H9 (cell line): ENCODE measurements around the gene PDGFB. TPM values are rescaled to one million over a fixed set of nuclear protein-coding genes. Genes with fewer than 3 reads are reported as not detected.

ENCODE experiments used
- DNase-seq: peaks from one replicate; pipeline ENCODE4 v3.0.0-alpha.2; 2017
- H2AFZ ChIP-seq: one replicate; pipeline ENCODE4 v1.6.1; 2013; ENCODE audit warnings: mild to moderate bottlenecking, low read length, control low read depth, moderate library complexity
- H2AK5ac ChIP-seq: 2 replicates; pipeline ENCODE4 v1.6.1; 2013; ENCODE audit warnings: low read length, control low read depth, mixed read lengths; ENCODE audit not compliant: insufficient read length
- H2BK120ac ChIP-seq: one replicate; pipeline ENCODE4 v1.6.1; 2013; ENCODE audit warnings: low read depth, mild to moderate bottlenecking, low read length, control low read depth, inconsistent platforms; ENCODE audit not compliant: poor library complexity, severe bottlenecking
- H2BK12ac ChIP-seq: 2 replicates; pipeline ENCODE4 v1.6.1; 2013; ENCODE audit warnings: low read length, control low read depth, mixed read lengths, low read depth; ENCODE audit not compliant: insufficient read length
- H2BK15ac ChIP-seq: 2 replicates; pipeline ENCODE4 v1.6.1; 2013; ENCODE audit warnings: low read depth, low read length, control low read depth
- H2BK20ac ChIP-seq: one replicate; pipeline ENCODE4 v1.6.1; 2013; ENCODE audit warnings: low read depth, mild to moderate bottlenecking, low read length, control low read depth, inconsistent platforms; ENCODE audit not compliant: poor library complexity, severe bottlenecking
- H2BK5ac ChIP-seq: 2 replicates; pipeline ENCODE4 v1.6.1; 2013; ENCODE audit warnings: low read length, control low read depth, mixed read lengths; ENCODE audit not compliant: insufficient read length
- H3K14ac ChIP-seq: 2 replicates; pipeline ENCODE4 v1.6.1; 2013; ENCODE audit warnings: low read length, control low read depth; ENCODE audit not compliant: insufficient read depth
- H3K18ac ChIP-seq: 2 replicates; pipeline ENCODE4 v1.6.1; 2013; ENCODE audit warnings: low read depth, mild to moderate bottlenecking, mixed read lengths, low read length, control low read depth; ENCODE audit not compliant: insufficient read length
- H3K23ac ChIP-seq: 2 replicates; pipeline ENCODE4 v1.6.1; 2013; ENCODE audit warnings: low read length, control low read depth, mixed read lengths, low read depth; ENCODE audit not compliant: insufficient read length
- H3K23me2 ChIP-seq: 2 replicates; pipeline ENCODE4 v1.6.1; 2013; ENCODE audit warnings: low read depth, mild to moderate bottlenecking, mixed read lengths, low read length, control low read depth; ENCODE audit not compliant: insufficient read length, poor library complexity, severe bottlenecking
- H3K27ac ChIP-seq: 2 replicates; pipeline ENCODE4 v1.5.1; 2013; ENCODE audit warnings: low read length, control low read depth, mixed read lengths, low read depth; ENCODE audit not compliant: insufficient read length
- H3K27me3 ChIP-seq: 2 replicates; pipeline ENCODE4 v1.6.1; 2013; ENCODE audit warnings: low read length, control low read depth, inconsistent platforms; ENCODE audit not compliant: insufficient read depth
- H3K4ac ChIP-seq: 2 replicates; pipeline ENCODE4 v1.6.1; 2013; ENCODE audit warnings: low read depth, mild to moderate bottlenecking, control low read depth, inconsistent platforms, low read length, moderate library complexity
- H3K4me1 ChIP-seq: 2 replicates; pipeline ENCODE4 v1.6.1; 2013; ENCODE audit warnings: low read length, control low read depth, inconsistent platforms; ENCODE audit not compliant: insufficient read depth
- H3K4me2 ChIP-seq: 2 replicates; pipeline ENCODE4 v1.6.1; 2013; ENCODE audit warnings: low read length, control low read depth, mixed read lengths; ENCODE audit not compliant: insufficient read length, insufficient read depth
- H3K56ac ChIP-seq: 2 replicates; pipeline ENCODE4 v1.6.1; 2013; ENCODE audit warnings: low read depth, mild to moderate bottlenecking, mixed read lengths, low read length, control low read depth; ENCODE audit not compliant: insufficient read length
- H3K79me1 ChIP-seq: 2 replicates; pipeline ENCODE4 v1.6.1; 2013; ENCODE audit warnings: low read depth, mild to moderate bottlenecking, moderate library complexity, low read length, control low read depth, inconsistent platforms; ENCODE audit not compliant: insufficient read depth, poor library complexity, severe bottlenecking
- H3K79me2 ChIP-seq: 2 replicates; pipeline ENCODE4 v1.6.1; 2013; ENCODE audit warnings: low read length, control low read depth, inconsistent platforms; ENCODE audit not compliant: insufficient read depth
- H3K9ac ChIP-seq: 2 replicates; pipeline ENCODE4 v1.6.1; 2013; ENCODE audit warnings: low read length, control low read depth, mixed read lengths; ENCODE audit not compliant: insufficient read length; ENCODE audit errors: extremely low read depth
- H3K9me3 ChIP-seq: one replicate; pipeline ENCODE4 v1.6.1; 2013; ENCODE audit warnings: low read depth, low read length, inconsistent platforms; ENCODE audit not compliant: control insufficient read depth
- H3T11ph ChIP-seq: one replicate; pipeline ENCODE4 v1.6.1; 2013; ENCODE audit warnings: mild to moderate bottlenecking, low read length, control low read depth, inconsistent platforms
- H4K20me1 ChIP-seq: one replicate; pipeline ENCODE4 v1.6.1; 2013; ENCODE audit not compliant: control insufficient read depth, insufficient read length, insufficient read depth
- H4K5ac ChIP-seq: 2 replicates; pipeline ENCODE4 v1.6.1; 2013; ENCODE audit warnings: low read depth, mild to moderate bottlenecking, mixed read lengths, low read length, control low read depth; ENCODE audit not compliant: insufficient read length
- H4K8ac ChIP-seq: replicated peaks from 2 replicates; pipeline ENCODE4 v1.6.1; 2013; ENCODE audit warnings: low read length, control low read depth, mixed read lengths, low read depth; ENCODE audit not compliant: insufficient read length
- H4K91ac ChIP-seq: 2 replicates; pipeline ENCODE4 v1.6.1; 2013; ENCODE audit warnings: low read depth, mild to moderate bottlenecking, moderate library complexity, mixed read lengths, low read length, control low read depth; ENCODE audit not compliant: insufficient read length
- H3K27ac Mint-ChIP-seq, 3 experiments: 2 replicates in 2 of 3; 3 replicates in 1 of 3; pipeline ENCODE4 v1.8.0; 2020 to 2021; ENCODE audit warnings: mixed read lengths in 3 of 3, mild to moderate bottlenecking in 1 of 3, moderate library complexity in 1 of 3
- H3K27me3 Mint-ChIP-seq: 2 replicates; pipeline ENCODE4 v1.8.0; 2021; ENCODE audit warnings: low read depth, mild to moderate bottlenecking, moderate library complexity, mixed read lengths
- H3K36me3 Mint-ChIP-seq, 3 experiments: 2 replicates in 2 of 3; 3 replicates in 1 of 3; pipeline ENCODE4 v1.8.0; 2020 to 2021; ENCODE audit warnings: low read depth in 3 of 3, mixed read lengths in 3 of 3; ENCODE audit not compliant: insufficient read depth in 1 of 3
- H3K4me1 Mint-ChIP-seq, 2 experiments: 2 replicates each; pipeline ENCODE4 v1.8.0; 2020; ENCODE audit warnings: mixed read lengths in 2 of 2
- H3K4me3 Mint-ChIP-seq, 2 experiments: 2 replicates in 1 of 2; 3 replicates in 1 of 2; pipeline ENCODE4 v1.8.0; 2020 to 2021; ENCODE audit warnings: mild to moderate bottlenecking in 2 of 2, mixed read lengths in 2 of 2, moderate library complexity in 1 of 2
- H3K9me3 Mint-ChIP-seq, 2 experiments: 2 replicates in 1 of 2; 3 replicates in 1 of 2; pipeline ENCODE4 v1.8.0; 2020; ENCODE audit warnings: mild to moderate bottlenecking in 2 of 2, mixed read lengths in 2 of 2, moderate library complexity in 1 of 2
- WGBS: extraction: QIAGEN DNeasy Blood & Tissue Kit; methylation state at CpG from one replicate; pipeline ENCODE4 v1.1.7; 2013; ENCODE audit warnings: missing lambda C conversion rate, low lambda C conversion rate, mixed read lengths; ENCODE audit not compliant: insufficient read length; ENCODE audit errors: extremely low coverage; 5-methylcytosine and 5-hydroxymethylcytosine counted together
- total RNA-seq: library from RNA; stranded (reverse); gene quantifications from 2 replicates; pipeline ENCODE4 v1.2.1, GENCODE V29; 2021
- TF ChIP-seq, protein P1 (sequence below): fragments of 200-600 bp; sonication (generic); conservative IDR thresholded peaks from 3 replicates; pipeline ENCODE4 v1.8.0; 2021; ENCODE audit warnings: antibody characterized with exemption, mild to moderate bottlenecking

The PDGFB gene
- total RNA-seq, 1 experiment from 2014 or later, result 6.1 TPM

GRCh38 chr22:39223091-39223710 lies 21.6 kb downstream of the PDGFB start:
- Mint-ChIP-seq H3K27ac (peak overlapping the region in 1 of 3 experiments; percentile 44; a peak in 2 of 7 replicates), H3K4me3 (no peak overlapping the region; a peak in 1 of 5 replicates), H3K27me3 (peaks cover 1% of the 10 kb centered on the region), H3K36me3 (peaks cover 6 to 24% (median 6%) of the 10 kb centered on the region in 3 experiments; a peak in 5 of 7 replicates), H3K9me3 (peaks cover 6 to 13% of the 10 kb centered on the region in 2 experiments), H3K4me1 (peaks cover 10 to 13% of the 10 kb centered on the region in 2 experiments)
- Histone ChIP-seq H2BK5ac (no peak overlapping the region), H3K4ac (no peak overlapping the region), H2BK12ac (no peak overlapping the region), H3K18ac (no peak overlapping the region), H2BK20ac (no peak overlapping the region), H3K9ac (no peak overlapping the region), H3K4me1 (peaks cover 5% of the 10 kb centered on the region; the same call in 1 of the 2 replicates), H4K5ac (no peak overlapping the region), H4K8ac (no peak overlapping the region), H3K56ac (no peak overlapping the region), H2AK5ac (no peak overlapping the region), H2AFZ (no peak overlapping the region), H3K9me3 (no peaks in the 10 kb centered on the region), H2BK15ac (no peak overlapping the region), H3K14ac (no peak overlapping the region; the same call in 1 of the 2 replicates), H3T11ph (no peak overlapping the region), H3K23ac (no peak overlapping the region), H4K91ac (no peak overlapping the region), H3K27ac (no peak overlapping the region), H2BK120ac (no peak overlapping the region), H3K79me2 (no peaks in the 10 kb centered on the region), H4K20me1 (no peaks in the 10 kb centered on the region), H3K79me1 (no peaks in the 10 kb centered on the region), H3K4me2 (no peak overlapping the region), H3K23me2 (no peaks in the 10 kb centered on the region), H3K27me3 (no peaks in the 10 kb centered on the region)
- no peak for DNase-seq
- TF ChIP-seq, protein P1, sequence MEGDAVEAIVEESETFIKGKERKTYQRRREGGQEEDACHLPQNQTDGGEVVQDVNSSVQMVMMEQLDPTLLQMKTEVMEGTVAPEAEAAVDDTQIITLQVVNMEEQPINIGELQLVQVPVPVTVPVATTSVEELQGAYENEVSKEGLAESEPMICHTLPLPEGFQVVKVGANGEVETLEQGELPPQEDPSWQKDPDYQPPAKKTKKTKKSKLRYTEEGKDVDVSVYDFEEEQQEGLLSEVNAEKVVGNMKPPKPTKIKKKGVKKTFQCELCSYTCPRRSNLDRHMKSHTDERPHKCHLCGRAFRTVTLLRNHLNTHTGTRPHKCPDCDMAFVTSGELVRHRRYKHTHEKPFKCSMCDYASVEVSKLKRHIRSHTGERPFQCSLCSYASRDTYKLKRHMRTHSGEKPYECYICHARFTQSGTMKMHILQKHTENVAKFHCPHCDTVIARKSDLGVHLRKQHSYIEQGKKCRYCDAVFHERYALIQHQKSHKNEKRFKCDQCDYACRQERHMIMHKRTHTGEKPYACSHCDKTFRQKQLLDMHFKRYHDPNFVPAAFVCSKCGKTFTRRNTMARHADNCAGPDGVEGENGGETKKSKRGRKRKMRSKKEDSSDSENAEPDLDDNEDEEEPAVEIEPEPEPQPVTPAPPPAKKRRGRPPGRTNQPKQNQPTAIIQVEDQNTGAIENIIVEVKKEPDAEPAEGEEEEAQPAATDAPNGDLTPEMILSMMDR, result no peak
- WGBS, result no CpG with 5 or more reads among the region's 20 CpGs
